ENCODE results near the gene DPP7. TPM values are rescaled to one million over a fixed set of nuclear protein-coding genes. Genes with fewer than 3 reads are reported as not detected.

DPP7 gene
- polyA plus RNA-seq, 4 donors, result 9.7 to 41.8 (median 18.2) TPM

- no peak for DNase-seq (ENCODE audit: low read depth in 4 of 4, low spot score in 3 of 4)
Observed at GRCh38 chr9:137113385-137114159, 961 bp downstream of the DPP7 start.

GRCh38 chr9:137112564-137113384 is 1.8 kb downstream of the DPP7 start:
- DNase-seq (ENCODE audit: low read depth in 4 of 4, low spot score in 3 of 4), result no peak

- DNase-seq (ENCODE audit: low read depth in 4 of 4, low spot score in 3 of 4), result no peak
Observed at GRCh38 chr9:137111788-137112563, 2.6 kb downstream of the DPP7 start.

- DNase-seq (ENCODE audit: low read depth in 4 of 4, low spot score in 3 of 4), result no peak
Observed at GRCh38 chr9:137110911-137111787, 3.4 kb downstream of the DPP7 start.

GRCh38 chr9:137110147-137110910 is 4.2 kb downstream of the DPP7 start:
- DNase-seq (ENCODE audit: low read depth in 4 of 4, low spot score in 3 of 4), result no peak

- DNase-seq (ENCODE audit: low read depth in 4 of 4, low spot score in 3 of 4), result no peak
Observed at GRCh38 chr9:137109250-137110146, 5.0 kb downstream of the DPP7 start.

GRCh38 chr9:137108608-137109249 is 5.8 kb downstream of the DPP7 start:
- no peak for DNase-seq (ENCODE audit: low read depth in 4 of 4, low spot score in 3 of 4)

- DNase-seq (ENCODE audit: low read depth in 4 of 4, low spot score in 3 of 4), result no peak
Observed at GRCh38 chr9:137107982-137108381, 6.6 kb downstream of the DPP7 start.

- DNase-seq (ENCODE audit: low read depth in 4 of 4, low spot score in 3 of 4), result no peak
Observed at GRCh38 chr9:137107312-137107921, 7.1 kb downstream of the DPP7 start.

- DNase-seq (ENCODE audit: low read depth in 4 of 4, low spot score in 3 of 4), result no peak
Observed at GRCh38 chr9:137106662-137107250, 7.8 kb downstream of the DPP7 start.

- no peak for DNase-seq (ENCODE audit: low read depth in 4 of 4, low spot score in 3 of 4)
Observed at GRCh38 chr9:137105814-137106661, 8.5 kb downstream of the DPP7 start.

GRCh38 chr9:137103206-137103999 is 11.1 kb downstream of the DPP7 start:
- no peak for DNase-seq (ENCODE audit: low read depth in 4 of 4, low spot score in 3 of 4)

GRCh38 chr9:137099231-137099630 is 15.3 kb downstream of the DPP7 start:
- no peak for DNase-seq (ENCODE audit: low read depth in 4 of 4, low spot score in 3 of 4)

GRCh38 chr9:137097761-137098462 is 16.6 kb downstream of the DPP7 start:
- DNase-seq (ENCODE audit: low read depth in 4 of 4, low spot score in 3 of 4), result no peak
